Panc1 (cell line): ENCODE measurements around the gene NID1. TPM values are rescaled to one million over a fixed set of nuclear protein-coding genes. Genes with fewer than 3 reads are reported as not detected.

ENCODE experiments used
- ATAC-seq: fragments of 200-7000 bp; cut with Tn5 transposase; 2 replicates; pipeline ENCODE4 v1.9.1; 2020; ENCODE audit warnings: mild to moderate bottlenecking, moderate library complexity
- BruUV-seq: library from RNA; stranded (reverse); fragments of 400-500 nt; replicated peaks from 2 replicates; lab custom pipeline; 2021; lab: Mats Ljungman, UMichigan
- CTCF ChIA-PET: fragments of 300-600 bp; sonication (Branson Sonifier 250); formaldehyde crosslinking; loops from one replicate; lab custom pipeline; 2022; ENCODE audit warnings: antibody characterized with exemption; lab: Charles Lee
- POLR2A ChIA-PET: fragments of 300-600 bp; sonication (Branson Sonifier 250); formaldehyde crosslinking; loops from one replicate; lab custom pipeline; 2022; ENCODE audit warnings: antibody characterized with exemption; lab: Charles Lee
- DNase-seq: peaks from one replicate; pipeline ENCODE4 v3.0.0-alpha.2; 2010; ENCODE audit warnings: low read depth, low spot score
- H3K27ac ChIP-seq: 2 replicates; pipeline ENCODE4 v1.5.1; 2011; ENCODE audit warnings: mild to moderate bottlenecking, low read length, inconsistent platforms
- H3K27me3 ChIP-seq: fragments of 200-500 bp; sonication (Bioruptor generic); 2 replicates; pipeline ENCODE4 v1.6.0; 2014; ENCODE audit warnings: low read length, inconsistent platforms; ENCODE audit not compliant: control insufficient read depth, insufficient read depth
- H3K36me3 ChIP-seq: fragments of 200-500 bp; sonication (Bioruptor generic); 2 replicates; pipeline ENCODE4 v1.5.1; 2014; ENCODE audit warnings: inconsistent platforms, mild to moderate bottlenecking, low read length, moderate library complexity; ENCODE audit not compliant: control insufficient read depth, insufficient read depth
- H3K4me1 ChIP-seq: 2 replicates; pipeline ENCODE4 v1.5.1; 2011; ENCODE audit warnings: inconsistent platforms, mild to moderate bottlenecking, low read length, moderate library complexity; ENCODE audit not compliant: control insufficient read depth, insufficient read depth
- H3K4me3 ChIP-seq, 2 experiments: 2 replicates each; pipeline ENCODE4 v1.5.1; 2011 to 2012; ENCODE audit warnings: low read depth in 2 of 2, low read length in 2 of 2, mild to moderate bottlenecking in 2 of 2, inconsistent platforms in 1 of 2, moderate library complexity in 1 of 2
- H3K9me3 ChIP-seq: fragments of 200-500 bp; sonication (Bioruptor generic); 2 replicates; pipeline ENCODE4 v1.5.1; 2014; ENCODE audit warnings: low read depth, mild to moderate bottlenecking, inconsistent platforms, low read length, moderate library complexity; ENCODE audit not compliant: control insufficient read depth, insufficient read depth
- CTCF ChIP-seq: fragments of 450-650 bp; IDR thresholded peaks from 2 replicates; pipeline ENCODE4 v1.5.1; 2017; ENCODE audit warnings: mild to moderate bottlenecking
- POLR2AphosphoS5 ChIP-seq: IDR thresholded peaks from 2 replicates; pipeline ENCODE4 v1.6.1; 2012; ENCODE audit warnings: mild to moderate bottlenecking, low read depth, low read length, moderate library complexity
- REST ChIP-seq, 2 experiments: IDR thresholded peaks; 2 replicates each; pipeline ENCODE4 v1.6.1; 2011 to 2012; ENCODE audit warnings: low read depth in 2 of 2, control low read depth in 1 of 2, low read length in 1 of 2, mild to moderate bottlenecking in 1 of 2, moderate library complexity in 1 of 2; ENCODE audit not compliant: insufficient read depth in 1 of 2
- SIN3A ChIP-seq: IDR thresholded peaks from 2 replicates; pipeline ENCODE4 v1.6.1; 2012; ENCODE audit warnings: low read depth, mild to moderate bottlenecking, low read length, moderate library complexity, borderline replicate concordance; ENCODE audit not compliant: insufficient read depth
- TCF7L2 ChIP-seq: IDR thresholded peaks from 2 replicates; pipeline ENCODE4 v1.6.1; 2011; ENCODE audit warnings: mild to moderate bottlenecking, low read depth, low read length, inconsistent platforms
- in situ Hi-C: cut with HindIII; loops from 2 replicates; pipeline ENCODE4 v1.10.0; 2016; ENCODE audit warnings: low sequenced_read_pairs, low pct_unique_long_range_greater_than_20kb
- intact Hi-C: fragments of 100-400 bp; cut with micrococcal nuclease; formaldehyde crosslinking; loops from one replicate; pipeline ENCODE4 v1.10.0; 2022; ENCODE audit not compliant: unreplicated experiment
- total RNA-seq: library from RNA; stranded (reverse); gene quantifications from one replicate; pipeline ENCODE4 v1.2.1, GENCODE V29; 2021; ENCODE audit not compliant: unreplicated experiment

Gene NID1
- total RNA-seq, 1 experiment from 2014 or later: 89.3 TPM

GRCh38 chr1:236113324-236114032 lies 48.6 kb upstream of the NID1 start:
- no peaks in the 10 kb centered on the region for H3K27me3 ChIP-seq
- TF ChIP-seq TCF7L2 (no peak), CTCF (no peak), REST (IDR thresholded peaks at IDR 0.05; ENCODE audit: insufficient read depth in 1 of 2, low read depth in 2 of 2, low read length in 1 of 2) (no peak), SIN3A (no peak), POLR2AphosphoS5 (no peak)
- in situ Hi-C loops: no loop called here
- ATAC-seq: no peak
- DNase-seq: no peak
- no peak overlapping the region for H3K4me3 ChIP-seq
- BruUV-seq: no TSS peak
- no peaks in the 10 kb centered on the region for H3K9me3 ChIP-seq
- no peaks in the 10 kb centered on the region for H3K4me1 ChIP-seq
- ChIA-PET POLR2A (no interaction called here), CTCF (interaction anchor here (0.6 kb wide), 1 partner anchor 496 kb away, joined by 4 read pairs; no protein-coding TSS in a partner anchor)
- intact Hi-C loops: no loop called here
- no peaks in the 10 kb centered on the region for H3K36me3 ChIP-seq
- H3K27ac ChIP-seq: no peak overlapping the region; the same call in 1 of the 2 replicates

- TF ChIP-seq SIN3A: no peak
- no peak for TF ChIP-seq CTCF
- TF ChIP-seq REST (IDR thresholded peaks at IDR 0.05; ENCODE audit: insufficient read depth in 1 of 2, low read depth in 2 of 2, low read length in 1 of 2): no peak
- no peak for TF ChIP-seq TCF7L2
- no peak for TF ChIP-seq POLR2AphosphoS5
- H3K27me3 ChIP-seq: no peaks in the 10 kb centered on the region
- H3K4me1 ChIP-seq: no peaks in the 10 kb centered on the region
- in situ Hi-C loops: no loop called here
- CTCF ChIA-PET: no interaction called here
- no TSS peak for BruUV-seq
- DNase-seq (no peak), ATAC-seq (no peak)
- no peak overlapping the region for H3K4me3 ChIP-seq
- no peak overlapping the region for H3K27ac ChIP-seq
- POLR2A ChIA-PET: no interaction called here
- no peaks in the 10 kb centered on the region for H3K36me3 ChIP-seq
- no peaks in the 10 kb centered on the region for H3K9me3 ChIP-seq
- intact Hi-C loops: no loop called here
These were observed 47.4 kb upstream of the NID1 start for GRCh38 chr1:236112332-236112627.
